ENCODE results near the gene TBX21. TPM values are rescaled to one million over a fixed set of nuclear protein-coding genes. Genes with fewer than 3 reads are reported as not detected.

TBX21 gene
- total RNA-seq, 1 experiment from 2014 or later, result 0.15 TPM

- TF ChIP-seq PREB (CRISPR knock-in tag; IDR thresholded peaks at IDR 0.05; ENCODE audit: borderline replicate concordance), result no peak
- no peak for TF ChIP-seq MLX (CRISPR knock-in tag; IDR thresholded peaks at IDR 0.05)
- TF ChIP-seq JUN (CRISPR knock-in tag; IDR thresholded peaks at IDR 0.05), result no peak
- no peak for TF ChIP-seq IRF1 (CRISPR knock-in tag; IDR thresholded peaks at IDR 0.05)
- TF ChIP-seq EMX1 (CRISPR knock-in tag; IDR thresholded peaks at IDR 0.05), result no peak
- no peak for TF ChIP-seq ERG (CRISPR knock-in tag; IDR thresholded peaks at IDR 0.05)
- TF ChIP-seq AR (CRISPR knock-in tag; IDR thresholded peaks at IDR 0.05), result no peak
- peak; percentile 12; the same call in 1 of the 2 replicates for TF ChIP-seq TEAD1 (CRISPR knock-in tag; IDR thresholded peaks at IDR 0.05)
- no peak for TF ChIP-seq GABPB1 (CRISPR knock-in tag; IDR thresholded peaks at IDR 0.05)
- no peak for TF ChIP-seq ZNF671 (CRISPR knock-in tag; IDR thresholded peaks at IDR 0.05)
- no peak for TF ChIP-seq PRRX2 (CRISPR knock-in tag; IDR thresholded peaks at IDR 0.05)
- TF ChIP-seq USF1 (CRISPR knock-in tag; IDR thresholded peaks at IDR 0.05), result no peak
- no peak; the same call in 1 of the 2 replicates for TF ChIP-seq ARID4B (CRISPR knock-in tag; IDR thresholded peaks at IDR 0.05; ENCODE audit: borderline replicate concordance)
- TF ChIP-seq ELF4 (CRISPR knock-in tag; IDR thresholded peaks at IDR 0.05; ENCODE audit: low read depth), result no peak
- no peak; the same call in 1 of the 2 replicates for TF ChIP-seq TP53 (CRISPR knock-in tag; IDR thresholded peaks at IDR 0.05)
- no peak for TF ChIP-seq CREB1 (CRISPR knock-in tag; IDR thresholded peaks at IDR 0.05)
- no peak for TF ChIP-seq GRHL2 (CRISPR knock-in tag; IDR thresholded peaks at IDR 0.05; ENCODE audit: insufficient replicate concordance, severe bottlenecking)
- no peak for TF ChIP-seq ATF6 (CRISPR knock-in tag; IDR thresholded peaks at IDR 0.05)
- TF ChIP-seq NR1H2 (CRISPR knock-in tag; IDR thresholded peaks at IDR 0.05), result no peak
- peak; percentile 64; the same call in 1 of the 2 replicates for TF ChIP-seq CREM (CRISPR knock-in tag; IDR thresholded peaks at IDR 0.05)
- TF ChIP-seq E2F4 (CRISPR knock-in tag; IDR thresholded peaks at IDR 0.05; ENCODE audit: borderline replicate concordance, low read depth), result no peak
- no peak for TF ChIP-seq ZNF138 (CRISPR knock-in tag; conservative IDR thresholded peaks at IDR 0.05)
- peak; percentile 56; the same call in 1 of the 2 replicates for TF ChIP-seq CBFB (CRISPR knock-in tag; IDR thresholded peaks at IDR 0.05; ENCODE audit: low read depth)
These were observed 37.3 kb upstream of the TBX21 start (continued) for GRCh38 chr17:47695429-47696376.
